H9 (cell line): ENCODE data around the gene RTP4. TPM values are rescaled to one million over a fixed set of nuclear protein-coding genes. Genes with fewer than 3 reads are reported as not detected.
A peak's percentile ranks its signal among the peaks of the same experiment; 100 is the strongest.

ENCODE experiments used
- DNase-seq: peaks from one replicate; pipeline ENCODE4 v3.0.0-alpha.2; 2017
- H2AFZ ChIP-seq: one replicate; pipeline ENCODE4 v1.6.1; 2013; ENCODE audit warnings: mild to moderate bottlenecking, low read length, control low read depth, moderate library complexity
- H2AK5ac ChIP-seq: 2 replicates; pipeline ENCODE4 v1.6.1; 2013; ENCODE audit warnings: low read length, control low read depth, mixed read lengths; ENCODE audit not compliant: insufficient read length
- H2BK120ac ChIP-seq: one replicate; pipeline ENCODE4 v1.6.1; 2013; ENCODE audit warnings: low read depth, mild to moderate bottlenecking, low read length, control low read depth, inconsistent platforms; ENCODE audit not compliant: poor library complexity, severe bottlenecking
- H2BK12ac ChIP-seq: 2 replicates; pipeline ENCODE4 v1.6.1; 2013; ENCODE audit warnings: low read length, control low read depth, mixed read lengths, low read depth; ENCODE audit not compliant: insufficient read length
- H2BK15ac ChIP-seq: 2 replicates; pipeline ENCODE4 v1.6.1; 2013; ENCODE audit warnings: low read depth, low read length, control low read depth
- H2BK20ac ChIP-seq: one replicate; pipeline ENCODE4 v1.6.1; 2013; ENCODE audit warnings: low read depth, mild to moderate bottlenecking, low read length, control low read depth, inconsistent platforms; ENCODE audit not compliant: poor library complexity, severe bottlenecking
- H2BK5ac ChIP-seq: 2 replicates; pipeline ENCODE4 v1.6.1; 2013; ENCODE audit warnings: low read length, control low read depth, mixed read lengths; ENCODE audit not compliant: insufficient read length
- H3K14ac ChIP-seq: 2 replicates; pipeline ENCODE4 v1.6.1; 2013; ENCODE audit warnings: low read length, control low read depth; ENCODE audit not compliant: insufficient read depth
- H3K18ac ChIP-seq: 2 replicates; pipeline ENCODE4 v1.6.1; 2013; ENCODE audit warnings: low read depth, mild to moderate bottlenecking, mixed read lengths, low read length, control low read depth; ENCODE audit not compliant: insufficient read length
- H3K23ac ChIP-seq: 2 replicates; pipeline ENCODE4 v1.6.1; 2013; ENCODE audit warnings: low read length, control low read depth, mixed read lengths, low read depth; ENCODE audit not compliant: insufficient read length
- H3K23me2 ChIP-seq: 2 replicates; pipeline ENCODE4 v1.6.1; 2013; ENCODE audit warnings: low read depth, mild to moderate bottlenecking, mixed read lengths, low read length, control low read depth; ENCODE audit not compliant: insufficient read length, poor library complexity, severe bottlenecking
- H3K27ac ChIP-seq: 2 replicates; pipeline ENCODE4 v1.5.1; 2013; ENCODE audit warnings: low read length, control low read depth, mixed read lengths, low read depth; ENCODE audit not compliant: insufficient read length
- H3K27me3 ChIP-seq: 2 replicates; pipeline ENCODE4 v1.6.1; 2013; ENCODE audit warnings: low read length, control low read depth, inconsistent platforms; ENCODE audit not compliant: insufficient read depth
- H3K4ac ChIP-seq: 2 replicates; pipeline ENCODE4 v1.6.1; 2013; ENCODE audit warnings: low read depth, mild to moderate bottlenecking, control low read depth, inconsistent platforms, low read length, moderate library complexity
- H3K4me1 ChIP-seq: 2 replicates; pipeline ENCODE4 v1.6.1; 2013; ENCODE audit warnings: low read length, control low read depth, inconsistent platforms; ENCODE audit not compliant: insufficient read depth
- H3K4me2 ChIP-seq: 2 replicates; pipeline ENCODE4 v1.6.1; 2013; ENCODE audit warnings: low read length, control low read depth, mixed read lengths; ENCODE audit not compliant: insufficient read length, insufficient read depth
- H3K56ac ChIP-seq: 2 replicates; pipeline ENCODE4 v1.6.1; 2013; ENCODE audit warnings: low read depth, mild to moderate bottlenecking, mixed read lengths, low read length, control low read depth; ENCODE audit not compliant: insufficient read length
- H3K79me1 ChIP-seq: 2 replicates; pipeline ENCODE4 v1.6.1; 2013; ENCODE audit warnings: low read depth, mild to moderate bottlenecking, moderate library complexity, low read length, control low read depth, inconsistent platforms; ENCODE audit not compliant: insufficient read depth, poor library complexity, severe bottlenecking
- H3K79me2 ChIP-seq: 2 replicates; pipeline ENCODE4 v1.6.1; 2013; ENCODE audit warnings: low read length, control low read depth, inconsistent platforms; ENCODE audit not compliant: insufficient read depth
- H3K9ac ChIP-seq: 2 replicates; pipeline ENCODE4 v1.6.1; 2013; ENCODE audit warnings: low read length, control low read depth, mixed read lengths; ENCODE audit not compliant: insufficient read length; ENCODE audit errors: extremely low read depth
- H3K9me3 ChIP-seq: one replicate; pipeline ENCODE4 v1.6.1; 2013; ENCODE audit warnings: low read depth, low read length, inconsistent platforms; ENCODE audit not compliant: control insufficient read depth
- H3T11ph ChIP-seq: one replicate; pipeline ENCODE4 v1.6.1; 2013; ENCODE audit warnings: mild to moderate bottlenecking, low read length, control low read depth, inconsistent platforms
- H4K20me1 ChIP-seq: one replicate; pipeline ENCODE4 v1.6.1; 2013; ENCODE audit not compliant: control insufficient read depth, insufficient read length, insufficient read depth
- H4K5ac ChIP-seq: 2 replicates; pipeline ENCODE4 v1.6.1; 2013; ENCODE audit warnings: low read depth, mild to moderate bottlenecking, mixed read lengths, low read length, control low read depth; ENCODE audit not compliant: insufficient read length
- H4K8ac ChIP-seq: replicated peaks from 2 replicates; pipeline ENCODE4 v1.6.1; 2013; ENCODE audit warnings: low read length, control low read depth, mixed read lengths, low read depth; ENCODE audit not compliant: insufficient read length
- H4K91ac ChIP-seq: 2 replicates; pipeline ENCODE4 v1.6.1; 2013; ENCODE audit warnings: low read depth, mild to moderate bottlenecking, moderate library complexity, mixed read lengths, low read length, control low read depth; ENCODE audit not compliant: insufficient read length
- H3K27ac Mint-ChIP-seq, 3 experiments: 2 replicates in 2 of 3; 3 replicates in 1 of 3; pipeline ENCODE4 v1.8.0; 2020 to 2021; ENCODE audit warnings: mixed read lengths in 3 of 3, mild to moderate bottlenecking in 1 of 3, moderate library complexity in 1 of 3
- H3K27me3 Mint-ChIP-seq: 2 replicates; pipeline ENCODE4 v1.8.0; 2021; ENCODE audit warnings: low read depth, mild to moderate bottlenecking, moderate library complexity, mixed read lengths
- H3K36me3 Mint-ChIP-seq, 3 experiments: 2 replicates in 2 of 3; 3 replicates in 1 of 3; pipeline ENCODE4 v1.8.0; 2020 to 2021; ENCODE audit warnings: low read depth in 3 of 3, mixed read lengths in 3 of 3; ENCODE audit not compliant: insufficient read depth in 1 of 3
- H3K4me1 Mint-ChIP-seq, 2 experiments: 2 replicates each; pipeline ENCODE4 v1.8.0; 2020; ENCODE audit warnings: mixed read lengths in 2 of 2
- H3K4me3 Mint-ChIP-seq, 2 experiments: 2 replicates in 1 of 2; 3 replicates in 1 of 2; pipeline ENCODE4 v1.8.0; 2020 to 2021; ENCODE audit warnings: mild to moderate bottlenecking in 2 of 2, mixed read lengths in 2 of 2, moderate library complexity in 1 of 2
- H3K9me3 Mint-ChIP-seq, 2 experiments: 2 replicates in 1 of 2; 3 replicates in 1 of 2; pipeline ENCODE4 v1.8.0; 2020; ENCODE audit warnings: mild to moderate bottlenecking in 2 of 2, mixed read lengths in 2 of 2, moderate library complexity in 1 of 2
- WGBS: extraction: QIAGEN DNeasy Blood & Tissue Kit; methylation state at CpG from one replicate; pipeline ENCODE4 v1.1.7; 2013; ENCODE audit warnings: missing lambda C conversion rate, low lambda C conversion rate, mixed read lengths; ENCODE audit not compliant: insufficient read length; ENCODE audit errors: extremely low coverage; 5-methylcytosine and 5-hydroxymethylcytosine counted together
- total RNA-seq: library from RNA; stranded (reverse); gene quantifications from 2 replicates; pipeline ENCODE4 v1.2.1, GENCODE V29; 2021
- TF ChIP-seq, protein P1 (sequence below): fragments of 200-600 bp; sonication (generic); conservative IDR thresholded peaks from 3 replicates; pipeline ENCODE4 v1.8.0; 2021; ENCODE audit warnings: antibody characterized with exemption, mild to moderate bottlenecking

RTP4 gene
- total RNA-seq, 1 experiment from 2014 or later: not detected

DNA sequence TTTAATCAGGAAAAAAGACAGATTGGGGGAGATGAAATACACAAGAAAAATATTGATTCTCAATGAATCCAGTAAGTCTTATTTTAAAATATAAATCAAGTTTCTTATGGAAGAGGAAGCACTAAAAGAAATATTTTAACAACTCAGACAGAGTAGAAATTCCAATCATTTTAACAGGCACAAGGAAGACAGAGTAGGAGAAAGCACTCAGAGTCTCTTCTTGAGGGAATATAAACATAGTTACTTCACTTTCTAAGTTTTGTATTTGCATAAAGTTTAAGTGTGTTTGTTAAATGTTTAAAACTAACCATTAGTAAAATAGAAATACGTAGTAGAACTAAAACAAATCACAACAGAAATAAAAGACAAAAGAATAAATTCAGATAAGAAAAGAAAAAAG is 24.5 kb upstream of the RTP4 start:
- no peak overlapping the region for H2AFZ ChIP-seq
- H3K27ac Mint-ChIP-seq: peak overlapping the region in 1 of 3 experiments; percentile 19; a peak in 1 of 7 replicates

More for the DNA sequence above, 24.5 kb upstream of the RTP4 start:
- H3K9ac ChIP-seq: no peak overlapping the region
- no peaks in the 10 kb centered on the region for H3K27me3 ChIP-seq
- H3K27ac ChIP-seq: no peak overlapping the region
- no peak overlapping the region for H3K18ac ChIP-seq
- H3K56ac ChIP-seq: no peak overlapping the region
- Mint-ChIP-seq H3K9me3 (no peaks in the 10 kb centered on the region), H3K36me3 (no peaks in the 10 kb centered on the region), H3K4me3 (no peak overlapping the region), H3K4me1 (peaks cover 3 to 9% of the 10 kb centered on the region in 2 experiments; a peak in 2 of 4 replicates), H3K27me3 (no peaks in the 10 kb centered on the region)
- no peak for DNase-seq
- no peaks in the 10 kb centered on the region for H3K9me3 ChIP-seq
- H2BK20ac ChIP-seq: no peak overlapping the region
- H3K79me2 ChIP-seq: no peaks in the 10 kb centered on the region
- H4K20me1 ChIP-seq: no peaks in the 10 kb centered on the region
- H3K79me1 ChIP-seq: no peaks in the 10 kb centered on the region
- no peak overlapping the region for H2BK15ac ChIP-seq
- no peak overlapping the region for H4K91ac ChIP-seq
- TF ChIP-seq, protein P1, sequence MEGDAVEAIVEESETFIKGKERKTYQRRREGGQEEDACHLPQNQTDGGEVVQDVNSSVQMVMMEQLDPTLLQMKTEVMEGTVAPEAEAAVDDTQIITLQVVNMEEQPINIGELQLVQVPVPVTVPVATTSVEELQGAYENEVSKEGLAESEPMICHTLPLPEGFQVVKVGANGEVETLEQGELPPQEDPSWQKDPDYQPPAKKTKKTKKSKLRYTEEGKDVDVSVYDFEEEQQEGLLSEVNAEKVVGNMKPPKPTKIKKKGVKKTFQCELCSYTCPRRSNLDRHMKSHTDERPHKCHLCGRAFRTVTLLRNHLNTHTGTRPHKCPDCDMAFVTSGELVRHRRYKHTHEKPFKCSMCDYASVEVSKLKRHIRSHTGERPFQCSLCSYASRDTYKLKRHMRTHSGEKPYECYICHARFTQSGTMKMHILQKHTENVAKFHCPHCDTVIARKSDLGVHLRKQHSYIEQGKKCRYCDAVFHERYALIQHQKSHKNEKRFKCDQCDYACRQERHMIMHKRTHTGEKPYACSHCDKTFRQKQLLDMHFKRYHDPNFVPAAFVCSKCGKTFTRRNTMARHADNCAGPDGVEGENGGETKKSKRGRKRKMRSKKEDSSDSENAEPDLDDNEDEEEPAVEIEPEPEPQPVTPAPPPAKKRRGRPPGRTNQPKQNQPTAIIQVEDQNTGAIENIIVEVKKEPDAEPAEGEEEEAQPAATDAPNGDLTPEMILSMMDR: no peak
- no peak overlapping the region for H2AK5ac ChIP-seq
- no peak overlapping the region for H3T11ph ChIP-seq
- no peak overlapping the region for H4K8ac ChIP-seq
- H3K4me2 ChIP-seq: no peak overlapping the region
- no peaks in the 10 kb centered on the region for H3K4me1 ChIP-seq
- no peak overlapping the region for H3K4ac ChIP-seq
- H2BK120ac ChIP-seq: no peak overlapping the region
- no peak overlapping the region for H2BK5ac ChIP-seq
- no peaks in the 10 kb centered on the region for H3K23me2 ChIP-seq
- H3K23ac ChIP-seq: no peak overlapping the region
- no peak overlapping the region for H4K5ac ChIP-seq
- H2BK12ac ChIP-seq: no peak overlapping the region
- H3K14ac ChIP-seq: no peak overlapping the region
- no CpG with 5 or more reads among the region's 1 CpG for WGBS
